AG04450 (cell line): ENCODE data around the gene FILIP1L. TPM values are rescaled to one million over a fixed set of nuclear protein-coding genes. Genes with fewer than 3 reads are reported as not detected.

Experiments used
- CTCF ChIA-PET: fragments of 300-600, 350-600 bp; formaldehyde crosslinking; extraction: SDS; loops from one replicate; lab custom pipeline; 2022; ENCODE audit warnings: antibody characterized with exemption, inconsistent platforms; lab: Charles Lee
- POLR2A ChIA-PET: fragments of 350-600 bp; formaldehyde crosslinking; extraction: SDS; loops from one replicate; lab custom pipeline; 2021; ENCODE audit warnings: antibody characterized with exemption, inconsistent platforms; lab: Yijun Ruan, JAX
- DNase-seq: peaks from one replicate; pipeline ENCODE4 v3.0.0-alpha.2; 2011; ENCODE audit warnings: low read depth, low spot score
- H3K27ac ChIP-seq: one replicate; pipeline ENCODE4 v1.5.1; 2012; ENCODE audit warnings: low read depth, low read length, control low read depth
- H3K27me3 ChIP-seq: one replicate; pipeline ENCODE4 v1.6.0; 2012; ENCODE audit warnings: low read length; ENCODE audit not compliant: control insufficient read depth, insufficient read depth
- H3K4me3 ChIP-seq: 2 replicates; pipeline ENCODE4 v1.5.1; 2011; ENCODE audit warnings: mild to moderate bottlenecking, low read depth, low read length, control low read depth
- H3K9me3 ChIP-seq: 2 replicates; pipeline ENCODE4 v1.5.1; 2012; ENCODE audit warnings: low read length; ENCODE audit not compliant: control insufficient read depth, insufficient read depth
- CTCF ChIP-seq: IDR thresholded peaks from 2 replicates; pipeline ENCODE4 v1.5.1; 2011; ENCODE audit warnings: low read depth, low read length, control low read depth, inconsistent platforms
- polyA plus RNA-seq: library from polyadenylated mRNA; depleted of rRNA; stranded (reverse); fragments of >200 nt; gene quantifications from 2 replicates; pipeline ENCODE4 v1.2.3, GENCODE V29; 2011

FILIP1L gene
- polyA plus RNA-seq, 1 experiment: 75.5 TPM

GRCh38 chr3:100089812-100090668 is 24.3 kb downstream of the FILIP1L start:
- no peak overlapping the region for H3K4me3 ChIP-seq
- no peaks in the 10 kb centered on the region for H3K27me3 ChIP-seq
- H3K9me3 ChIP-seq: no peaks in the 10 kb centered on the region
- DNase-seq: peak; percentile 27
- ChIA-PET POLR2A (interaction anchor here (0.7 to 0.9 kb wide), 2 partner anchors 8 to 16 kb away, joined by 3 to 4 read pairs; no protein-coding TSS in a partner anchor), CTCF (interaction anchor here (0.9 to 3.7 kb wide), 11 partner anchors 10 to 259 kb away, joined by 3 to 20 read pairs (median 5); no protein-coding TSS in a partner anchor)
- peak; percentile 77 for TF ChIP-seq CTCF
- peak overlapping the region; percentile 33 for H3K27ac ChIP-seq

GRCh38 chr3:100088735-100089368 is 25.4 kb downstream of the FILIP1L start:
- no peak for TF ChIP-seq CTCF
- no peaks in the 10 kb centered on the region for H3K27me3 ChIP-seq
- ChIA-PET POLR2A (interaction anchor here (1.1 kb wide), 2 partner anchors 16 to 313 kb away, joined by 3 read pairs; partner anchors contain the start of gene LNP1), CTCF (interaction anchor here (0.6 to 3.7 kb wide), 6 partner anchors 14 to 257 kb away, joined by 3 to 20 read pairs (median 4); no protein-coding TSS in a partner anchor)
- DNase-seq: no peak
- H3K4me3 ChIP-seq: no peak overlapping the region
- no peaks in the 10 kb centered on the region for H3K9me3 ChIP-seq
- no peak overlapping the region for H3K27ac ChIP-seq

DNA sequence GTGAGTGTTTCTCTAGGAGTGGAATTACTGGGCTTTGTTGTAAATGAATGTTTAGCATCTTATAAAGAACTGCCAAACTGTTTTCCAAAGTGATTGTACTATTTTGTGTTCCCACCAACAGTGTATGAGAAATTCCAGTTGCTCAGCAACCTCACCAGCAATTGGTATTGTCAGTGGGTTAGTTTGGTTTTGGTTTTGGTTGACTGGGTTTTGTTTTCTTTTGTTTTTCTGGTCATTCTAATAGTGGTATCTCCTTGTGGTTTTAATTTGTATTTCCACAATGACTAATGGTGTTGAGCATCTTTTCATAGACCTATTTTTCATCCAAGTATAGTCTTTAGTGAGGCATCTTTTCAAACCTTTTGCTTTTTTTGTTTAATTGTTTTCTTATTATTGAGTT is 27.1 kb downstream of the FILIP1L start:
- ChIA-PET POLR2A (no interaction called here), CTCF (interaction anchor here (1.5 kb wide), 1 partner anchor 255 kb away, joined by 3 read pairs; no protein-coding TSS in a partner anchor)
- TF ChIP-seq CTCF: no peak
- Histone ChIP-seq H3K9me3 (no peaks in the 10 kb centered on the region), H3K27ac (no peak overlapping the region), H3K27me3 (no peaks in the 10 kb centered on the region), H3K4me3 (no peak overlapping the region)
- no peak for DNase-seq

DNA sequence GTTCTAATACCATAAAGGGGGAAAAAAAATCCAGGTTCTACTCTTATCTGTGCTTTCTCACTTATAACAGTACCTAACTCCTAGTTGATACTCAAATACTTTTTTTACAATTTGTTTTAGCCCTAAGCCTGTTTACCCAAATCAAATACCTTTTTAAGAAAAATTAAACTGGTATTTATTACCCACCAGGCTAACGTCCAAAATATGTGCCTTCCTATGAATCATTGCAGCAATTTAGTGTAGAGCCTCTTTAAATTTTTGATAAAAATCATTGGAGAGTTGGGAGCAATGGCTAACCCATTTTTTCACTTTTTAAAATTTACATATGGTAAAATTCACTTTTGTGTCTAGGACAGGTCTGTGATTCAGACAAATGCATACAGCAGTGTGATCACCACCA is 27.9 kb downstream of the FILIP1L start:
- no peak for DNase-seq
- Histone ChIP-seq H3K27ac (no peak overlapping the region), H3K27me3 (no peaks in the 10 kb centered on the region), H3K4me3 (no peak overlapping the region), H3K9me3 (no peaks in the 10 kb centered on the region)
- ChIA-PET CTCF (interaction anchor here (0.8 to 1.5 kb wide), 3 partner anchors 12 to 255 kb away, joined by 3 to 5 read pairs (median 3); no protein-coding TSS in a partner anchor), POLR2A (no interaction called here)
- no peak for TF ChIP-seq CTCF
